WTC11 (cell line): Measurements from ENCODE around the gene DRGX.

ENCODE experiments used
- ATF2 ChIP-seq: sonication (generic); formaldehyde crosslinking; IDR thresholded peaks from 2 replicates; pipeline ENCODE4 v1.8.1; 2022; ENCODE audit warnings: low read depth, missing genetic modification reagents, borderline replicate concordance
- IRF2 ChIP-seq: sonication (generic); formaldehyde crosslinking; IDR thresholded peaks from 2 replicates; pipeline ENCODE4 v1.8.0; 2022; ENCODE audit warnings: low read depth, missing genetic modification reagents, borderline replicate concordance
- JAZF1 ChIP-seq: fragments of 250-450 bp; sonication (Bioruptor Pico); IDR thresholded peaks from 2 replicates; pipeline ENCODE4 v1.9.0; 2021; ENCODE audit warnings: moderate library complexity, mild to moderate bottlenecking, inconsistent platforms
- ZNF138 ChIP-seq: sonication (generic); formaldehyde crosslinking; conservative IDR thresholded peaks from 2 replicates; pipeline ENCODE4 v1.8.1; 2022; ENCODE audit warnings: mild to moderate bottlenecking, moderate library complexity, missing genetic modification reagents
- TF ChIP-seq, protein P1 (sequence below): fragments of 200-600 bp; IDR thresholded peaks from 2 replicates; pipeline ENCODE4 v1.8.0; 2022; ENCODE audit warnings: antibody characterized with exemption

- TF ChIP-seq, protein P1, sequence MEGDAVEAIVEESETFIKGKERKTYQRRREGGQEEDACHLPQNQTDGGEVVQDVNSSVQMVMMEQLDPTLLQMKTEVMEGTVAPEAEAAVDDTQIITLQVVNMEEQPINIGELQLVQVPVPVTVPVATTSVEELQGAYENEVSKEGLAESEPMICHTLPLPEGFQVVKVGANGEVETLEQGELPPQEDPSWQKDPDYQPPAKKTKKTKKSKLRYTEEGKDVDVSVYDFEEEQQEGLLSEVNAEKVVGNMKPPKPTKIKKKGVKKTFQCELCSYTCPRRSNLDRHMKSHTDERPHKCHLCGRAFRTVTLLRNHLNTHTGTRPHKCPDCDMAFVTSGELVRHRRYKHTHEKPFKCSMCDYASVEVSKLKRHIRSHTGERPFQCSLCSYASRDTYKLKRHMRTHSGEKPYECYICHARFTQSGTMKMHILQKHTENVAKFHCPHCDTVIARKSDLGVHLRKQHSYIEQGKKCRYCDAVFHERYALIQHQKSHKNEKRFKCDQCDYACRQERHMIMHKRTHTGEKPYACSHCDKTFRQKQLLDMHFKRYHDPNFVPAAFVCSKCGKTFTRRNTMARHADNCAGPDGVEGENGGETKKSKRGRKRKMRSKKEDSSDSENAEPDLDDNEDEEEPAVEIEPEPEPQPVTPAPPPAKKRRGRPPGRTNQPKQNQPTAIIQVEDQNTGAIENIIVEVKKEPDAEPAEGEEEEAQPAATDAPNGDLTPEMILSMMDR, result no peak
- TF ChIP-seq ZNF138 (CRISPR knock-in tag) (no peak), ATF2 (CRISPR knock-in tag) (no peak), IRF2 (CRISPR knock-in tag) (no peak), JAZF1 (CRISPR knock-in tag) (no peak)
Measured at GRCh38 chr10:49365275-49365674, 30.6 kb downstream of the DRGX start.
